HepG2 (cell line): ENCODE data around the gene C11orf42. TPM values are rescaled to one million over a fixed set of nuclear protein-coding genes. Genes with fewer than 3 reads are reported as not detected.

ENCODE experiments used
- ATF6 ChIP-seq: sonication (generic); formaldehyde crosslinking; conservative IDR thresholded peaks from 2 replicates; pipeline ENCODE4 v1.4.0; 2020; ENCODE audit warnings: missing genetic modification reagents
- CBFB ChIP-seq: sonication (generic); formaldehyde crosslinking; IDR thresholded peaks from 2 replicates; pipeline ENCODE4 v1.4.0; 2020; ENCODE audit warnings: missing genetic modification reagents
- CHD4 ChIP-seq: fragments of 200-600 bp; sonication (generic); IDR thresholded peaks from 2 replicates; pipeline ENCODE4 v1.7.0; 2017; ENCODE audit warnings: mild to moderate bottlenecking, low read length, borderline replicate concordance
- DPF2 ChIP-seq: sonication (generic); formaldehyde crosslinking; IDR thresholded peaks from 2 replicates; pipeline ENCODE4 v1.4.0; 2020; ENCODE audit warnings: mild to moderate bottlenecking, low read depth, missing genetic modification reagents, borderline replicate concordance
- FLYWCH1 ChIP-seq: sonication (generic); formaldehyde crosslinking; IDR thresholded peaks from 2 replicates; pipeline ENCODE4 v1.8.1; 2023; ENCODE audit warnings: mild to moderate bottlenecking, missing genetic modification reagents
- GMEB1 ChIP-seq: sonication (generic); formaldehyde crosslinking; IDR thresholded peaks from 2 replicates; pipeline ENCODE4 v1.5.1; 2020; ENCODE audit warnings: missing genetic modification reagents, mild to moderate bottlenecking, borderline replicate concordance
- HNRNPL ChIP-seq: fragments of 200-400 bp; formaldehyde crosslinking; IDR thresholded peaks from 2 replicates; pipeline ENCODE4 v1.6.1; 2017; ENCODE audit warnings: mild to moderate bottlenecking, low read depth, low read length
- JARID2 ChIP-seq: sonication (generic); formaldehyde crosslinking; IDR thresholded peaks from 2 replicates; pipeline ENCODE4 v1.8.1; 2023; ENCODE audit warnings: missing genetic modification reagents, inconsistent platforms; ENCODE audit not compliant: insufficient replicate concordance
- MTA3 ChIP-seq: sonication (generic); formaldehyde crosslinking; IDR thresholded peaks from 2 replicates; pipeline ENCODE4 v1.4.0; 2020; ENCODE audit warnings: missing genetic modification reagents
- NFKBIZ ChIP-seq: IDR thresholded peaks from 2 replicates; pipeline ENCODE4 v1.6.1; 2018; ENCODE audit warnings: missing genetic modification reagents, missing compliant biosample characterization
- NR2C2 ChIP-seq: sonication (generic); formaldehyde crosslinking; IDR thresholded peaks from 2 replicates; pipeline ENCODE4 v1.4.0; 2020; ENCODE audit warnings: missing genetic modification reagents, mild to moderate bottlenecking, moderate library complexity, borderline replicate concordance
- PTBP1 ChIP-seq: fragments of 200-400 bp; formaldehyde crosslinking; IDR thresholded peaks from 2 replicates; pipeline ENCODE4 v1.6.1; 2018; ENCODE audit warnings: low read length, low read depth; ENCODE audit not compliant: poor library complexity, severe bottlenecking
- REXO4 ChIP-seq: sonication (generic); formaldehyde crosslinking; IDR thresholded peaks from 2 replicates; pipeline ENCODE4 v1.8.0; 2022; ENCODE audit warnings: missing genetic modification reagents, mild to moderate bottlenecking, borderline replicate concordance
- ZBTB7B ChIP-seq: sonication (generic); formaldehyde crosslinking; IDR thresholded peaks from 2 replicates; pipeline ENCODE4 v1.4.0; 2020; ENCODE audit warnings: missing genetic modification reagents
- ZFP36 ChIP-seq: fragments of 150-350 bp; IDR thresholded peaks from 2 replicates; pipeline ENCODE4 v1.6.1; 2018; ENCODE audit warnings: borderline replicate concordance, low read length, low read depth; ENCODE audit not compliant: partially characterized antibody
- ZNF256 ChIP-seq: sonication (generic); formaldehyde crosslinking; conservative IDR thresholded peaks from 2 replicates; pipeline ENCODE4 v1.4.0; 2020; ENCODE audit warnings: missing genetic modification reagents
- ZNF333 ChIP-seq: sonication (generic); formaldehyde crosslinking; IDR thresholded peaks from 2 replicates; pipeline ENCODE4 v1.4.0; 2020; ENCODE audit warnings: mild to moderate bottlenecking, missing genetic modification reagents, borderline replicate concordance
- ZNF33B ChIP-seq: sonication (generic); formaldehyde crosslinking; IDR thresholded peaks from 2 replicates; pipeline ENCODE4 v1.5.1; 2020; ENCODE audit warnings: mild to moderate bottlenecking, missing genetic modification reagents
- ZNF580 ChIP-seq: IDR thresholded peaks from 2 replicates; pipeline ENCODE4 v1.6.1; 2016; ENCODE audit warnings: low read depth, borderline replicate concordance
- ZNF768 ChIP-seq: sonication (generic); formaldehyde crosslinking; IDR thresholded peaks from 2 replicates; pipeline ENCODE4 v1.4.0; 2020; ENCODE audit warnings: missing genetic modification reagents
- polyA plus RNA-seq, 8 experiments: library from polyadenylated mRNA; depleted of rRNA in 3 of 8; stranded (reverse) in 7 of 8; unstranded in 1 of 8; fragments of >200 nt; fragmentation: Illumina TruSeq in 4 of 8; extraction: Trizol in 4 of 8; gene quantifications; 2 replicates each; pipeline versions ENCODE4 v1.2.1 to v1.2.3, GENCODE V29; 2011 to 2016; ENCODE audit warnings: low read depth in 4 of 8, missing spikeins in 1 of 8, mixed read lengths in 1 of 8; ENCODE audit not compliant: insufficient read depth in 1 of 8
- total RNA-seq, 5 experiments: library from RNA; depleted of rRNA; stranded (reverse); fragments of >200 nt; fragmentation: Illumina TruSeq; extraction: Trizol; gene quantifications; 2 replicates each; pipeline ENCODE4 v1.2.3, GENCODE V29; 2016; ENCODE audit warnings: low read depth in 1 of 5
- TF ChIP-seq, protein P1 (sequence below): IDR thresholded peaks from 2 replicates; pipeline ENCODE4 v1.6.1; 2016
- TF ChIP-seq, protein P2 (sequence below): sonication (generic); formaldehyde crosslinking; IDR thresholded peaks from 2 replicates; pipeline ENCODE4 v1.4.0; 2020; ENCODE audit warnings: missing genetic modification reagents, borderline replicate concordance

C11orf42 gene
- total and polyA plus RNA-seq, 2 of the 13 experiments (the other 11 are each of a cell fraction or from before 2014, with no cell fraction given), result not detected

- no peak for TF ChIP-seq ATF6
- TF ChIP-seq ZBTB7B (CRISPR knock-in tag), result no peak
- no peak for TF ChIP-seq NFKBIZ (CRISPR knock-in tag)
- no peak; the same call in 1 of the 2 replicates for TF ChIP-seq ZNF580
- no peak for TF ChIP-seq MTA3 (CRISPR knock-in tag)
- no peak for TF ChIP-seq PTBP1
- no peak for TF ChIP-seq REXO4 (CRISPR knock-in tag)
- TF ChIP-seq JARID2 (CRISPR knock-in tag), result no peak
- TF ChIP-seq ZNF768 (CRISPR knock-in tag), result peak; percentile 42; the same call in 1 of the 2 replicates
- TF ChIP-seq NR2C2 (CRISPR knock-in tag), result peak; percentile 89
- TF ChIP-seq, protein P1, sequence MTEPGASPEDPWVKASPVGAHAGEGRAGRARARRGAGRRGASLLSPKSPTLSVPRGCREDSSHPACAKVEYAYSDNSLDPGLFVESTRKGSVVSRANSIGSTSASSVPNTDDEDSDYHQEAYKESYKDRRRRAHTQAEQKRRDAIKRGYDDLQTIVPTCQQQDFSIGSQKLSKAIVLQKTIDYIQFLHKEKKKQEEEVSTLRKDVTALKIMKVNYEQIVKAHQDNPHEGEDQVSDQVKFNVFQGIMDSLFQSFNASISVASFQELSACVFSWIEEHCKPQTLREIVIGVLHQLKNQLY, result 0 out of 2 replicates have a peak, but pooled peaks have one; percentile 55
- TF ChIP-seq CBFB (CRISPR knock-in tag), result no peak
- TF ChIP-seq ZNF33B (CRISPR knock-in tag), result no peak
- no peak for TF ChIP-seq CHD4
- no peak for TF ChIP-seq HNRNPL
- no peak for TF ChIP-seq ZFP36
- TF ChIP-seq DPF2 (CRISPR knock-in tag), result no peak
- no peak for TF ChIP-seq FLYWCH1
- no peak for TF ChIP-seq ZNF333 (CRISPR knock-in tag)
- TF ChIP-seq ZNF256 (CRISPR knock-in tag), result no peak
- TF ChIP-seq, protein P2, sequence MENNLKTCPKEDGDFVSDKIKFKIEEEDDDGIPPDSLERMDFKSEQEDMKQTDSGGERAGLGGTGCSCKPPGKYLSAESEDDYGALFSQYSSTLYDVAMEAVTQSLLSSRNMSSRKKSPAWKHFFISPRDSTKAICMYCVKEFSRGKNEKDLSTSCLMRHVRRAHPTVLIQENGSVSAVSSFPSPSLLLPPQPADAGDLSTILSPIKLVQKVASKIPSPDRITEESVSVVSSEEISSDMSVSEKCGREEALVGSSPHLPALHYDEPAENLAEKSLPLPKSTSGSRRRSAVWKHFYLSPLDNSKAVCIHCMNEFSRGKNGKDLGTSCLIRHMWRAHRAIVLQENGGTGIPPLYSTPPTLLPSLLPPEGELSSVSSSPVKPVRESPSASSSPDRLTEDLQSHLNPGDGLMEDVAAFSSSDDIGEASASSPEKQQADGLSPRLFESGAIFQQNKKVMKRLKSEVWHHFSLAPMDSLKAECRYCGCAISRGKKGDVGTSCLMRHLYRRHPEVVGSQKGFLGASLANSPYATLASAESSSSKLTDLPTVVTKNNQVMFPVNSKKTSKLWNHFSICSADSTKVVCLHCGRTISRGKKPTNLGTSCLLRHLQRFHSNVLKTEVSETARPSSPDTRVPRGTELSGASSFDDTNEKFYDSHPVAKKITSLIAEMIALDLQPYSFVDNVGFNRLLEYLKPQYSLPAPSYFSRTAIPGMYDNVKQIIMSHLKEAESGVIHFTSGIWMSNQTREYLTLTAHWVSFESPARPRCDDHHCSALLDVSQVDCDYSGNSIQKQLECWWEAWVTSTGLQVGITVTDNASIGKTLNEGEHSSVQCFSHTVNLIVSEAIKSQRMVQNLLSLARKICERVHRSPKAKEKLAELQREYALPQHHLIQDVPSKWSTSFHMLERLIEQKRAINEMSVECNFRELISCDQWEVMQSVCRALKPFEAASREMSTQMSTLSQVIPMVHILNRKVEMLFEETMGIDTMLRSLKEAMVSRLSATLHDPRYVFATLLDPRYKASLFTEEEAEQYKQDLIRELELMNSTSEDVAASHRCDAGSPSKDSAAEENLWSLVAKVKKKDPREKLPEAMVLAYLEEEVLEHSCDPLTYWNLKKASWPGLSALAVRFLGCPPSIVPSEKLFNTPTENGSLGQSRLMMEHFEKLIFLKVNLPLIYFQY (CRISPR knock-in tag), result no peak
- peak; percentile 100 for TF ChIP-seq GMEB1 (CRISPR knock-in tag)
These were observed 29.2 kb downstream of the C11orf42 start, which contains the start of gene FHIP1B (continued) for GRCh38 chr11:6234387-6235107.
